A549 (cell line): ENCODE results near the gene PIM3.

ENCODE experiments used
- BHLHE40 ChIP-seq: IDR thresholded peaks from 2 replicates; pipeline ENCODE4 v1.6.1; 2012; ENCODE audit warnings: low read depth, low read length, inconsistent platforms
- EP300 ChIP-seq, 2 experiments: fragments of >200 bp; sonication (Bioruptor Twin); formaldehyde crosslinking; IDR thresholded peaks; 2 replicates in 1 of 2; 3 replicates in 1 of 2; pipeline ENCODE4 v1.6.1; 2016 to 2017
- JUNB ChIP-seq: fragments of >200 bp; sonication (Bioruptor Twin); formaldehyde crosslinking; IDR thresholded peaks from 2 replicates; pipeline ENCODE4 v1.6.1; 2016
- KDM1A ChIP-seq: fragments of 200-600 bp; sonication (generic); IDR thresholded peaks from 2 replicates; pipeline ENCODE4 v1.6.1; 2016; ENCODE audit warnings: low read depth, mild to moderate bottlenecking
- MAZ ChIP-seq: fragments of 150-350 bp; IDR thresholded peaks from 2 replicates; pipeline ENCODE4 v1.6.1; 2014; ENCODE audit warnings: antibody characterized with exemption, low read depth, low read length, borderline replicate concordance
- MYC ChIP-seq: IDR thresholded peaks from 2 replicates; pipeline ENCODE4 v1.6.1; 2012; ENCODE audit warnings: mild to moderate bottlenecking, inconsistent platforms, low read length, improper control_type of control experiment, borderline replicate concordance
- POLR2A ChIP-seq: IDR thresholded peaks from 2 replicates; pipeline ENCODE4 v1.6.1; 2012; ENCODE audit warnings: mild to moderate bottlenecking, low read length
- RCOR1 ChIP-seq: fragments of 150-350 bp; IDR thresholded peaks from 2 replicates; pipeline ENCODE4 v1.6.1; 2014; ENCODE audit warnings: antibody characterized with exemption, low read length, low read depth
- RFX5 ChIP-seq: fragments of 450-650 bp; IDR thresholded peaks from 2 replicates; pipeline ENCODE4 v1.7.1; 2014; ENCODE audit warnings: antibody characterized with exemption, mild to moderate bottlenecking, moderate library complexity
- ZC3H11A ChIP-seq: fragments of 450-650 bp; IDR thresholded peaks from 2 replicates; pipeline ENCODE4 v1.6.1; 2014; ENCODE audit warnings: antibody characterized with exemption, mild to moderate bottlenecking
- TF ChIP-seq, protein P1 (sequence below): fragments of >200 bp; sonication (Bioruptor Twin); formaldehyde crosslinking; IDR thresholded peaks from 3 replicates; pipeline ENCODE4 v1.5.1; 2016
- TF ChIP-seq, protein P2 (sequence below): fragments of 200-600 bp; sonication (generic); IDR thresholded peaks from 2 replicates; pipeline ENCODE4 v1.6.1; 2016; ENCODE audit warnings: antibody characterized with exemption, mild to moderate bottlenecking, moderate library complexity

DNA sequence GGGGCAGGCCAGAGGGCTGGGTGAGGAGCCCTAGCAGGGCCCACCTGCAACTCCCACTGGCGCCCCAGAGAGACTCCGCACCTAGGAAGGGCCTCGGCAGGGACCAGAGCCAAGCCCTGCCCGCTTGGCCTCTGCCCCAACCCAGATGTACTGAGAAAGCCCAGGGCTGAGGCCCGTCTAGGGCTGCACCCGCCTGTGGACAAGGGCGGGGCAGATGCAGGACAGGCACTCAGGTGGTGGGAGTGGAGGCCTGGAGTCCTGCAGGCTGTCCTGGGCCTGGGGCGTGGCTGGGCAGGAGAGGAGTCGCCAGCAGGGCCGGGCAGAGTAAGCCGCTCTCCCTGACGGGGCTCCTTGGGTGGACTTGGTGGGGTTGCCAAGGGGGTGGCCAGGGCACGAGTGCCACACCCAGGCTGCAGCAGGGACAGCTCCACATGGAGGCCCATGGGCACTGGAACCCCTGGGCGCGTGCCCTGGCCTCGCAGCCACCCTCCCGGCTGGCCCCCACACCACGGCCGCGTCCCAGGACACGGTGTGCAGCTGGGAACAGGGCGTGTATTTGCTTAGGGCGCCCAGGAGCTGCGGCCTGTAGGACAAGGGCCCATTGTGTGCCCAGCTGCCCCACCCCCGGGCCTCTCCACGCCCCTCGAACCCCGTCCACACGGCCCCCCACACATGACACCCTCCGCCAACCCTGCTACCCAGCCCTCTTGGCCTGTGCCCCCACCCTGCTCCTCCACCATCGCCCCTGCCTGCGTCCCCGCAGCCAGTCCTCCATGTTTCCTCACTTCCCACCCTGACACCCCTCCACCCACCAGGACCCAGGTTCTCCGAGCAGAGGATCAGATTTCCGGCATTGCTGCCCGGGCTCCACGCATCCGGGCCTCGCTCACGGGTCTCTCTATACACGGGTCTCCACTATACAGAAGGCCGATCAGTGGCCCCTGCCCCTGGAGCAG lies 11.3 kb upstream of the PIM3 start:
- TF ChIP-seq BHLHE40 (no peak), MAZ (no peak), EP300 (IDR thresholded peaks at IDR 0.05) (no peak), JUNB (no peak), MYC (no peak), POLR2A (no peak), KDM1A (no peak), RFX5 (no peak), RCOR1 (no peak), ZC3H11A (no peak)
- TF ChIP-seq, protein P1, sequence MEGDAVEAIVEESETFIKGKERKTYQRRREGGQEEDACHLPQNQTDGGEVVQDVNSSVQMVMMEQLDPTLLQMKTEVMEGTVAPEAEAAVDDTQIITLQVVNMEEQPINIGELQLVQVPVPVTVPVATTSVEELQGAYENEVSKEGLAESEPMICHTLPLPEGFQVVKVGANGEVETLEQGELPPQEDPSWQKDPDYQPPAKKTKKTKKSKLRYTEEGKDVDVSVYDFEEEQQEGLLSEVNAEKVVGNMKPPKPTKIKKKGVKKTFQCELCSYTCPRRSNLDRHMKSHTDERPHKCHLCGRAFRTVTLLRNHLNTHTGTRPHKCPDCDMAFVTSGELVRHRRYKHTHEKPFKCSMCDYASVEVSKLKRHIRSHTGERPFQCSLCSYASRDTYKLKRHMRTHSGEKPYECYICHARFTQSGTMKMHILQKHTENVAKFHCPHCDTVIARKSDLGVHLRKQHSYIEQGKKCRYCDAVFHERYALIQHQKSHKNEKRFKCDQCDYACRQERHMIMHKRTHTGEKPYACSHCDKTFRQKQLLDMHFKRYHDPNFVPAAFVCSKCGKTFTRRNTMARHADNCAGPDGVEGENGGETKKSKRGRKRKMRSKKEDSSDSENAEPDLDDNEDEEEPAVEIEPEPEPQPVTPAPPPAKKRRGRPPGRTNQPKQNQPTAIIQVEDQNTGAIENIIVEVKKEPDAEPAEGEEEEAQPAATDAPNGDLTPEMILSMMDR: no peak
- TF ChIP-seq, protein P2, sequence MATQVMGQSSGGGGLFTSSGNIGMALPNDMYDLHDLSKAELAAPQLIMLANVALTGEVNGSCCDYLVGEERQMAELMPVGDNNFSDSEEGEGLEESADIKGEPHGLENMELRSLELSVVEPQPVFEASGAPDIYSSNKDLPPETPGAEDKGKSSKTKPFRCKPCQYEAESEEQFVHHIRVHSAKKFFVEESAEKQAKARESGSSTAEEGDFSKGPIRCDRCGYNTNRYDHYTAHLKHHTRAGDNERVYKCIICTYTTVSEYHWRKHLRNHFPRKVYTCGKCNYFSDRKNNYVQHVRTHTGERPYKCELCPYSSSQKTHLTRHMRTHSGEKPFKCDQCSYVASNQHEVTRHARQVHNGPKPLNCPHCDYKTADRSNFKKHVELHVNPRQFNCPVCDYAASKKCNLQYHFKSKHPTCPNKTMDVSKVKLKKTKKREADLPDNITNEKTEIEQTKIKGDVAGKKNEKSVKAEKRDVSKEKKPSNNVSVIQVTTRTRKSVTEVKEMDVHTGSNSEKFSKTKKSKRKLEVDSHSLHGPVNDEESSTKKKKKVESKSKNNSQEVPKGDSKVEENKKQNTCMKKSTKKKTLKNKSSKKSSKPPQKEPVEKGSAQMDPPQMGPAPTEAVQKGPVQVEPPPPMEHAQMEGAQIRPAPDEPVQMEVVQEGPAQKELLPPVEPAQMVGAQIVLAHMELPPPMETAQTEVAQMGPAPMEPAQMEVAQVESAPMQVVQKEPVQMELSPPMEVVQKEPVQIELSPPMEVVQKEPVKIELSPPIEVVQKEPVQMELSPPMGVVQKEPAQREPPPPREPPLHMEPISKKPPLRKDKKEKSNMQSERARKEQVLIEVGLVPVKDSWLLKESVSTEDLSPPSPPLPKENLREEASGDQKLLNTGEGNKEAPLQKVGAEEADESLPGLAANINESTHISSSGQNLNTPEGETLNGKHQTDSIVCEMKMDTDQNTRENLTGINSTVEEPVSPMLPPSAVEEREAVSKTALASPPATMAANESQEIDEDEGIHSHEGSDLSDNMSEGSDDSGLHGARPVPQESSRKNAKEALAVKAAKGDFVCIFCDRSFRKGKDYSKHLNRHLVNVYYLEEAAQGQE: no peak
